Measurements from ENCODE around the gene EPAS1. TPM values are rescaled to one million over a fixed set of nuclear protein-coding genes. Genes with fewer than 3 reads are reported as not detected.

EPAS1 gene
- total and polyA plus RNA-seq, 8 donors: 35.6 to 165 (median 76.0) TPM

DNA sequence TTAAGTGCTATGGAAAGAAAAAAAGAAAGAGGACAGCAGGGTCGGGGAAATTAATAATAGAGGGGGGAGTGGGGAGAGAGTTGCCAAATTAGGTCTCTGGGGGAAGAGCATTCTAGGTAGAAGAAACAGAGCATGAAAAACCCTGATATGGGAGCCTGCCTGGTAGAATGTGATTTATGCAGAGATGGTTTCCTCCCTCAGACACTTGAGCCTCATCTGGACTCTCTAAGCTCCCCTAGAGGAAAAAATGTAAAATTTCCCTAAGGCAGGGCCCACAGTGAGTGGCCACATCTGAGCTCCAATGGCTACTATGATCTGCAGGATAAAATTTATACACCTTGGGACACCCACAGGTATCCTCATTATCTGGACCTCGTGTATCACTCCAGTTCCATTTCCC lies 20.6 kb upstream of the EPAS1 start:
- H3K36me3 ChIP-seq: no peaks in the 10 kb centered on the region
- ATAC-seq (peak in 1 of 4 donors; percentile 37), FAIRE-seq (no peak), DNase-seq (no peak)
- no peak overlapping the region for H3K4me3 ChIP-seq
- H3K4me1 ChIP-seq: no peaks in the 10 kb centered on the region
- no peaks in the 10 kb centered on the region for H3K27me3 ChIP-seq
- WGBS, 2 donors: 69 to 79% methylated on average over 2 of the region's 2 CpGs
- TF ChIP-seq, protein P1, sequence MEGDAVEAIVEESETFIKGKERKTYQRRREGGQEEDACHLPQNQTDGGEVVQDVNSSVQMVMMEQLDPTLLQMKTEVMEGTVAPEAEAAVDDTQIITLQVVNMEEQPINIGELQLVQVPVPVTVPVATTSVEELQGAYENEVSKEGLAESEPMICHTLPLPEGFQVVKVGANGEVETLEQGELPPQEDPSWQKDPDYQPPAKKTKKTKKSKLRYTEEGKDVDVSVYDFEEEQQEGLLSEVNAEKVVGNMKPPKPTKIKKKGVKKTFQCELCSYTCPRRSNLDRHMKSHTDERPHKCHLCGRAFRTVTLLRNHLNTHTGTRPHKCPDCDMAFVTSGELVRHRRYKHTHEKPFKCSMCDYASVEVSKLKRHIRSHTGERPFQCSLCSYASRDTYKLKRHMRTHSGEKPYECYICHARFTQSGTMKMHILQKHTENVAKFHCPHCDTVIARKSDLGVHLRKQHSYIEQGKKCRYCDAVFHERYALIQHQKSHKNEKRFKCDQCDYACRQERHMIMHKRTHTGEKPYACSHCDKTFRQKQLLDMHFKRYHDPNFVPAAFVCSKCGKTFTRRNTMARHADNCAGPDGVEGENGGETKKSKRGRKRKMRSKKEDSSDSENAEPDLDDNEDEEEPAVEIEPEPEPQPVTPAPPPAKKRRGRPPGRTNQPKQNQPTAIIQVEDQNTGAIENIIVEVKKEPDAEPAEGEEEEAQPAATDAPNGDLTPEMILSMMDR (IDR thresholded peaks at IDR 0.05): no peak
- H3K9me3 ChIP-seq: no peaks in the 10 kb centered on the region
- intact Hi-C loops (cut with DNase I): no loop called here
- no peak overlapping the region for H3K27ac ChIP-seq

DNA sequence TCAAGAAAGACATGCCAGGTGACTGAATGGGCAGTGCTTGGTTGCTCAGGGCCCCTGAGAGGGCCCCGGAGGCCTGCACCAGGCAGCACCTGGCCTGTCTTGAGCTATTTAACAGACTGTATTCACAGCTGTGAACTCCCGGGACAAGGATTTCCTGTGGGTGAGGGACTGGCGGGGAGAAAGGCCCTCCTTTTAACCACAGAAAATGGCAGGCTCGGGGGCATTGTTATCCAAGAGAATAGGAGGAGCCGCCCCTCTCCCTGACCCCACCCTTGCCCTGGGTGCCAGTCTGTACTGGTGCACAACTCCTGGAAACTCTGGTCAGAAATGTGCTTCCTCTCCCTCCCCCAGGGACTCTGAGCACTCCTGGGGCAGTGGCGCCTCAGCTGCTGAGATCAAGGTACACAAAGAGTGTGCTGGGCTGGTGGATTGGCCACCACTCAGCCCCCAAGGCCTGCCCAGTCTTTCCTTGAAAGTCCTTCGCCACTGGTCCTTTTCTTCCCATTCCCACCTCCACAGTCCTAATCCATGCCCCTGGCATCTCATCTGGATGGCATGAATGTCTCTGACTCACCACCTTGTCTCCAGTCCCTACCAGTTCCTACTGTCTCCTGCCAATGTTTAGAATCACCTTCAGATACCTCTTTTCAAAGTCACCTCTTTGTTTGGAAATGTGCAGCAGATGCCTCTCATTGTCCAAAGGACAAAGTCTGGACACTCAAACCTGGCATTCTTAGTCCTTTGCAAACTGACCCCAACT lies 19.6 kb upstream of the EPAS1 start:
- Histone ChIP-seq H3K4me3 (no peak overlapping the region), H3K9me3 (no peaks in the 10 kb centered on the region), H3K27ac (no peak overlapping the region), H3K36me3 (no peaks in the 10 kb centered on the region), H3K4me1 (no peaks in the 10 kb centered on the region), H3K27me3 (no peaks in the 10 kb centered on the region)
- 79 to 83% methylated on average over 7 of the region's 7 CpGs for WGBS, 2 donors
- TF ChIP-seq, protein P1 (IDR thresholded peaks at IDR 0.05): no peak
- intact Hi-C loops (cut with DNase I): no loop called here
- FAIRE-seq (no peak), DNase-seq (no peak), ATAC-seq (no peak)

DNA sequence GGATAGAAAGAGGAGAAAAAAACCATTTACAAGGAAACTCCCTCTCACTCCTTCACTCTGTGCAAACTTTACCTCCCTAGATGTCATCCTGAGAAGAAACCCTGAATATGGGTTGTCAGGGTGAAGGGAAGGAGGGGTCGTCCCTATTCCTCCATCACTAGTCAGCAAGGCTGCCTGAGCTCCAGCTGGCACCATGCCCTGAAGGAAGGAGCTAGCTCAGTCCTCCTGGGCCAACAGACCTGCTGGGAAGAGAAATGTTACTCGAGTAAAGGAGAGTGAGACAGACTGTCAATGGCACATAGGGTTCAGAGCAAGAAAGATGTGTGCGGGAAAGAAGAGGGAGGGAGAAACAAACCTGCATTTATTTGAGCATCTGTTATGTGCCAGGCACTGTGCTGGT lies 18.3 kb upstream of the EPAS1 start:
- intact Hi-C loops (cut with DNase I): no loop called here
- Histone ChIP-seq H3K4me1 (no peaks in the 10 kb centered on the region), H3K4me3 (no peak overlapping the region), H3K27me3 (no peaks in the 10 kb centered on the region), H3K27ac (no peak overlapping the region), H3K36me3 (no peaks in the 10 kb centered on the region), H3K9me3 (no peaks in the 10 kb centered on the region)
- peak in 1 of 6 donors; percentile 46 for DNase-seq
- WGBS, 2 donors: 53 to 59% methylated on average over 3 of the region's 3 CpGs
- TF ChIP-seq, protein P1 (IDR thresholded peaks at IDR 0.05): no peak
- ATAC-seq: no peak
- no peak for FAIRE-seq

DNA sequence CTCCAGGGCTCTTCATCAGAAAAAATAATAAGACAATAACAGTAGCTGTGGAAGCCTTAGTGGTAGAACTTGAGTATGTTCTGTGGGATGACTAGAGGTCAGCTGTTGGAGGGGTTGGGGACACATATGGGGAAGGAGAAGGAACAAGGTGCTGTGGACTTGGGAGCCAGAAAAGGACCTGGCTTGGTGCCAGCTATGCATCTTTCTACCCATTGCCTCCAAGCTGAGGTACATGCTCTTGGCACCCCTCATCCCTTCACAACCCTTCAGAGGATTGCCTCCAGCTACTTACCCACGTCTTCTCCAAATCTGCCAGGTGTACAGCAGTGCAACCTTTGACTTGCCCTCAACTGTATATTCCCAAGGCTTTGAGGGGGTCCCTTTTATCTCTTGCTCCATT lies 15.3 kb upstream of the EPAS1 start:
- ATAC-seq: no peak
- TF ChIP-seq, protein P1 (IDR thresholded peaks at IDR 0.05): no peak
- no peak for DNase-seq
- Histone ChIP-seq H3K36me3 (no peaks in the 10 kb centered on the region), H3K27me3 (no peaks in the 10 kb centered on the region), H3K4me1 (no peaks in the 10 kb centered on the region), H3K27ac (no peak overlapping the region), H3K9me3 (no peaks in the 10 kb centered on the region), H3K4me3 (no peak overlapping the region)
- 92 to 100% methylated on average over 1 of the region's 1 CpG for WGBS, 2 donors
- intact Hi-C loops (cut with DNase I): no loop called here
- no peak for FAIRE-seq

DNA sequence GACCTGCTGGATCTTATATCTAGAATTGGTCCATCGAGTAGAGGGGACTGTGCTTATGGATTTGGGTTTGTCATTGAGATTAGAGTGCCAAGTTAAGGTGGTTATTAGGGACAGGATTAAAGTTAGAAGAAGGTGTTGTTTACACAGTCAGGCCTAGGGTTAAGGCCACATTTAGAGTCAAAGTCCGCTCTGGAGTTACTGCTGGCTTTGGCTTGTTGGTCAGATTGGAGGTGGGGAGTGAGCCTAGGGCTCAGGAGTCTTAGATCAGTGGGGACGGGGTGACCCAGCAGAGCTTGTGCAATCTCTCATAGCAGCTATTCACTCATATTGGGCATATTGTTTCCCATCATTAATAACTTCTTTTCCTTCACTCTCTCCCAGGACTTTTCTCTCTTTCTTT lies 13.5 kb upstream of the EPAS1 start:
- no peaks in the 10 kb centered on the region for H3K27me3 ChIP-seq
- no peaks in the 10 kb centered on the region for H3K4me1 ChIP-seq
- H3K36me3 ChIP-seq: no peaks in the 10 kb centered on the region
- TF ChIP-seq, protein P1 (IDR thresholded peaks at IDR 0.05): no peak
- ATAC-seq (no peak), FAIRE-seq (no peak), DNase-seq (no peak)
- H3K4me3 ChIP-seq: no peak overlapping the region
- H3K27ac ChIP-seq: no peak overlapping the region
- H3K9me3 ChIP-seq: no peaks in the 10 kb centered on the region
- intact Hi-C loops (cut with DNase I): no loop called here
- 65 to 66% methylated on average over 3 of the region's 3 CpGs for WGBS, 2 donors
